ENCODE data around the gene TMEM229B.

Gene TMEM229B

DNA sequence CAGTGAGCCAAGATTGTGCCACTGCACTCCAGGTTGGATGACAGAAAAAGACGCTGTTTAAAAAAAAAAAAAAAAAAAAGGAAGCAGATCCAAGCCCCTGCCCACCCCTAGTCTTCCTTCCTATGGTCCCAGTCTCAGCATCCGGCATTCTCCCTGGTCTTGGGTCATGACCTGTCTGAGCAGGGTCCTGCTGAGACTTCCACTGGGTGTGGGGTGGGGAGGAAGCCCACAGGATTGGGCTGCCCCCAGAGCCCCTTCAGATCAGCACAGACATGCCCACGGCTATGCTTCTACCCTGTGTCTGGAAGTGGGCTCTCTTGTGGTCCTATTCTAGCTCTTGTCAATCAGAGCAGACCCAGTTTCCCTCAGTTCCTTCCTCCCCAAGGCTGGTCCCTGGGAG, 64.0 kb downstream of the TMEM229B start:
- no peak for DNase-seq (ENCODE audit: low read depth, low spot score)

DNA sequence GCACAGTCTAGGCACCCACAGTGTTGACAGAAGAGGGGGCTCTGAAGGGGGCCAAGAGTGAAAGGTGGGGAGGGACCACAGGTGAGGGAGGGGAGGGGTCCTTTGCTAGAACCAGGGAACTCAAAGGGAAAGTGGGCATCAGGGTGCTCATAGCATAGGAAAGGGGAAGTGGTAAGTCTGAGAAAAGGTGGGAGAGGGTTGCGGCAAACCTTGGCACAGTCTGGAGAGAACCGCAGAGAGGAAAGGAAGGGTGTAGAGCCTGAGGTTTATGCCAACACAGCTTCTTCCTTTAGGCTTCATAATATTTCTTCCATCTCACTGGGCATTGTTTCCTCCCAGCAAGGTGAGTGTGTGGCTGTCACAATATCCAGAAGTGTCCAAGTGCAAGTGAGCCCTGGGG, 65.1 kb downstream of the TMEM229B start:
- DNase-seq (ENCODE audit: low read depth, low spot score): no peak

DNA sequence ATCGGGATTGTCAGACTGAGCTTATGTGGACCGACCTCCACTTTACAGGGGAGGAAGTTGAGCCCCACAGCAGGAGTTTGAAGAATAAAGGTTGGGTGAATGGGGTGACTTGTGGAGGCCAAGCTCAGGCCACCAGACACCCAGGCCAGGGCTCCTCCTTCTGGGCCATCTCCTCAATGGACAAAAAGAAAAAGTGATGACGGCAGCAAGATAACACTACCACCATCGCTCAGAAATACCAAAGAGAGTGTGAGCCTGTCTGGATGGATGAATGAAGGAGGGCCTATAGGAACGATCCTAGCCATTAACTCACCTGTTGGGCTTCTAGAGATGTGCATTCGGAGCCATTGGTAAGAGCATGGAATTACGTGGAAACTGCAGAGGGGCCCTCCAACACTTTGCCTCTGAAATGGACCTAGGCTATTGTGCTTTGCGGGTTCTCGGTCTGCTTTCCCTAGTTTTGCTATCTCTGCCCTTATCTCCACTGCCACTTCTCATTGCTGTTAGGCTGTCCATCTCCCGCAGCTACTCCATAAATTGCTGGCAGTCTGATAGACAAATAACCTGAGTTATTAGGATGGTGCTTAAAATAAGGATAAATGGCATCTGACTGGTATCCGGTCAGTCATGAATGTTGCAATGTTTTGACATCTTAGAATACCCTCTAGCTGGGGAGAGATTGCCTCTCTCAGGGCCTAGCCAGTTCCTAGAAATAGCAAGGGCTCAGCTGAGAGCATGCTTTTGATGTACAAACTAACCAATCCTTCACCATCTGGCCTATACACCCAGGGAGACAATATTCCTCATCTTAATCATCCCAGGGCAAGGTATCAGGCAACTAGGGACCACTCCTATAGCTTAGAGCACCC, 66.9 kb downstream of the TMEM229B start:
- no peak for DNase-seq (ENCODE audit: low read depth, low spot score)
